Hypothalamus (tissue), 51 donors: ENCODE results near the gene SCIN.
"Not testable (repeated sequence)": the region's sequence is repeated elsewhere in the genome, so short reads cannot be mapped to it uniquely, and the experiment has no call there.

Experiments used
- DNase-seq, 51 donors: peaks; one replicate each; lab custom pipeline; 2025; lab: John Stamatoyannopoulos, UW

Gene SCIN

GRCh38 chr7:12570534-12571461 is at the start of gene SCIN:
Gene SCIN, plus strand, starts transcription at chr7:12570720. Its CDS starts 67 bp downstream, at chr7:12570787.
- peak in 15 of 51 donors; percentile 5 to 34 (median 8) for DNase-seq

GRCh38 chr7:12524794-12525386 is 45.6 kb upstream of the SCIN start:
- DNase-seq, result peak in 1 of 51 donors; percentile 24

GRCh38 chr7:12526693-12527092 is 43.8 kb upstream of the SCIN start:
- not testable (repeated sequence) for DNase-seq

- DNase-seq, result not testable (repeated sequence)
These were observed 42.9 kb upstream of the SCIN start for GRCh38 chr7:12527670-12528069.

GRCh38 chr7:12529971-12530710 is 40.4 kb upstream of the SCIN start:
- DNase-seq, result no peak

- no peak for DNase-seq
These were observed 38.7 kb upstream of the SCIN start for GRCh38 chr7:12531784-12532183.

GRCh38 chr7:12534046-12534445 is 36.5 kb upstream of the SCIN start:
- no peak for DNase-seq

- no peak for DNase-seq
These were observed 30.8 kb upstream of the SCIN start for GRCh38 chr7:12539681-12540080.

- DNase-seq, result no peak
These were observed 29.7 kb upstream of the SCIN start for GRCh38 chr7:12540850-12541249.

GRCh38 chr7:12543586-12543985 is 26.9 kb upstream of the SCIN start:
- DNase-seq, result no peak

GRCh38 chr7:12549106-12549505 is 21.4 kb upstream of the SCIN start:
- no peak for DNase-seq

- no peak for DNase-seq
These were observed 19.6 kb upstream of the SCIN start for GRCh38 chr7:12550956-12551355.

GRCh38 chr7:12552876-12553275 is 17.6 kb upstream of the SCIN start:
- DNase-seq, result no peak

- no peak for DNase-seq
These were observed 17.1 kb upstream of the SCIN start for GRCh38 chr7:12553416-12553815.

GRCh38 chr7:12554351-12554750 is 16.2 kb upstream of the SCIN start:
- no peak for DNase-seq

- DNase-seq, result no peak
These were observed 15.6 kb upstream of the SCIN start for GRCh38 chr7:12554872-12555271.

GRCh38 chr7:12555695-12556094 is 14.8 kb upstream of the SCIN start:
- DNase-seq, result not testable (repeated sequence)

- not testable (repeated sequence) for DNase-seq
These were observed 14.3 kb upstream of the SCIN start for GRCh38 chr7:12556139-12556792.

- DNase-seq, result no peak
These were observed 13.2 kb upstream of the SCIN start for GRCh38 chr7:12557282-12557681.

- no peak for DNase-seq
These were observed 5.3 kb upstream of the SCIN start for GRCh38 chr7:12564996-12565764.
